ENCODE measurements around the gene NMBR. TPM values are rescaled to one million over a fixed set of nuclear protein-coding genes. Genes with fewer than 3 reads are reported as not detected.

NMBR gene
- total RNA-seq, 1 experiment from 2014 or later = not detected

DNA sequence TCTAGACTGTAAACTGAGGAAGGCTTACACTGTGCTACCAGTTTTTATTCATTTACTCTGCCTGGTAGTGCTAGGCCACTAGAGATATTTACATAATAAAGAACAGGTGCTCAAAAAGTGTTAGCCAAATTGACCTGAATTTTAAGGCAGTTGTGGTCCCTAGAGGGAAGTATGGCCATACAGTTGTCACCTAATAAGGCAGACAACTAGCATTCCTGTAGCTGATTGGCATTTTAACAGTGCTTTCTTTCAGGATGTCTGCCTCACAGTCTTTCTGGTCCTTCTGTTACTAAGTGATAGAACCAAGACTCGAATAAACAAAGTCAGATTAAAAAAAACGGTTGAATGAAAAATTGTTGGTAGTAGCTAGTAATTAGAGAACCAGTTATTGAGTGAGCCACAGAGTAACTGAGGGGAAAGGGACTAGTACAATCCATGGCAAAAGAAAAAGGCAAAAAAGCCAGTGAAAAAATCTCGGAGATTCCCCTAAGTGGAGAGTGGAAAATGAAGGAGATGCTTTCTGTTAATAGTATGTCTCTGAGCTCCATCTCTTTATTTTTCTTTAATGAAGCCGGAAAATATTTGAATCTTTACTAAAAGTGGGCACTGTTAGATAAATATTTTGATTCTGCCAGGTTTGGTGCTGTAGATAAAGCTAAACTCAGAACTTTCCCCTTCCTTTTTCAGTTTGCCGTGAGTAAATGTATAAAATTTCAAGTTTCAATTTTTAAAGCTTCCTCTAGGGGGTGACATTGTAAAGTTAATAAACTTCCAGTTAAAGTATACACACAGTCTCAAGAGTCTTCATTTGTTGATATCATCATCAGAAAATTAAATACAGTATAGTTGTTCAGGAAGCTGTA is 9.2 kb upstream of the NMBR start:
- Histone ChIP-seq H3K4ac (ENCODE audit: low read depth, low read length) (no peak overlapping the region; the same call in 1 of the 2 replicates), H3K79me1 (ENCODE audit: insufficient read depth, low read depth, low read length, poor library complexity, severe bottlenecking) (peaks cover 4% of the 10 kb centered on the region), H4K5ac (ENCODE audit: insufficient read length, low read depth, low read length) (no peak overlapping the region), H4K8ac (replicated peaks; ENCODE audit: insufficient read length, low read depth, low read length) (no peak overlapping the region), H4K91ac (ENCODE audit: insufficient read length, low read depth, low read length) (no peak overlapping the region), H2AFZ (ENCODE audit: low read length) (no peak overlapping the region), H3K14ac (ENCODE audit: insufficient read depth, low read length) (no peak overlapping the region), H3K9me3 (ENCODE audit: control insufficient read depth, low read depth, low read length) (no peaks in the 10 kb centered on the region), H2BK20ac (ENCODE audit: low read depth, low read length, poor library complexity, severe bottlenecking) (no peak overlapping the region), H2BK12ac (ENCODE audit: insufficient read length, low read depth, low read length) (no peak overlapping the region), H2BK120ac (ENCODE audit: low read depth, low read length, poor library complexity, severe bottlenecking) (peak overlapping the region; percentile 93), H2BK5ac (ENCODE audit: insufficient read length, low read length) (no peak overlapping the region), H3K23me2 (ENCODE audit: insufficient read length, low read depth, low read length, poor library complexity, severe bottlenecking) (no peaks in the 10 kb centered on the region), H3T11ph (ENCODE audit: low read length) (peak overlapping the region; percentile 45), H4K20me1 (ENCODE audit: control insufficient read depth, insufficient read depth, insufficient read length) (no peaks in the 10 kb centered on the region), H3K56ac (ENCODE audit: insufficient read length, low read depth, low read length) (no peak overlapping the region), H3K79me2 (ENCODE audit: insufficient read depth, low read length) (peaks cover 14% of the 10 kb centered on the region; the same call in 1 of the 2 replicates), H3K4me1 (ENCODE audit: insufficient read depth, low read length) (no peaks in the 10 kb centered on the region), H3K4me2 (ENCODE audit: insufficient read depth, insufficient read length, low read length) (peak overlapping the region; percentile 17), H3K27me3 (ENCODE audit: insufficient read depth, low read length) (no peaks in the 10 kb centered on the region), H3K18ac (ENCODE audit: insufficient read length, low read depth, low read length) (no peak overlapping the region), H3K9ac (ENCODE audit: extremely low read depth, insufficient read length, low read length) (no peak overlapping the region), H2BK15ac (ENCODE audit: low read depth, low read length) (no peak overlapping the region), H2AK5ac (ENCODE audit: insufficient read length, low read length) (no peak overlapping the region), H3K23ac (ENCODE audit: insufficient read length, low read depth, low read length) (no peak overlapping the region), H3K27ac (ENCODE audit: insufficient read length, low read depth, low read length) (peak overlapping the region; percentile 21)
- TF ChIP-seq, protein P1, sequence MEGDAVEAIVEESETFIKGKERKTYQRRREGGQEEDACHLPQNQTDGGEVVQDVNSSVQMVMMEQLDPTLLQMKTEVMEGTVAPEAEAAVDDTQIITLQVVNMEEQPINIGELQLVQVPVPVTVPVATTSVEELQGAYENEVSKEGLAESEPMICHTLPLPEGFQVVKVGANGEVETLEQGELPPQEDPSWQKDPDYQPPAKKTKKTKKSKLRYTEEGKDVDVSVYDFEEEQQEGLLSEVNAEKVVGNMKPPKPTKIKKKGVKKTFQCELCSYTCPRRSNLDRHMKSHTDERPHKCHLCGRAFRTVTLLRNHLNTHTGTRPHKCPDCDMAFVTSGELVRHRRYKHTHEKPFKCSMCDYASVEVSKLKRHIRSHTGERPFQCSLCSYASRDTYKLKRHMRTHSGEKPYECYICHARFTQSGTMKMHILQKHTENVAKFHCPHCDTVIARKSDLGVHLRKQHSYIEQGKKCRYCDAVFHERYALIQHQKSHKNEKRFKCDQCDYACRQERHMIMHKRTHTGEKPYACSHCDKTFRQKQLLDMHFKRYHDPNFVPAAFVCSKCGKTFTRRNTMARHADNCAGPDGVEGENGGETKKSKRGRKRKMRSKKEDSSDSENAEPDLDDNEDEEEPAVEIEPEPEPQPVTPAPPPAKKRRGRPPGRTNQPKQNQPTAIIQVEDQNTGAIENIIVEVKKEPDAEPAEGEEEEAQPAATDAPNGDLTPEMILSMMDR (conservative IDR thresholded peaks at IDR 0.05) = peak; percentile 65
- Mint-ChIP-seq H3K27me3 (ENCODE audit: low read depth) (no peaks in the 10 kb centered on the region), H3K4me1 (peaks cover 22 to 34% of the 10 kb centered on the region in 2 experiments), H3K9me3 (no peaks in the 10 kb centered on the region), H3K4me3 (no peak overlapping the region), H3K36me3 (ENCODE audit: insufficient read depth in 1 of 3, low read depth in 3 of 3) (no peaks in the 10 kb centered on the region), H3K27ac (peak overlapping the region; percentile 77 to 96 (median 91); a peak in 6 of 7 replicates)
- whole genome bisulfite sequencing (ENCODE audit: extremely low coverage, insufficient read length, low lambda C conversion rate) = no CpG with 5 or more reads among the region's 5 CpGs
- peak; percentile 29 for DNase-seq

All from H9 (cell line).